ENCODE measurements around the gene PDE2A.

Gene PDE2A

DNA sequence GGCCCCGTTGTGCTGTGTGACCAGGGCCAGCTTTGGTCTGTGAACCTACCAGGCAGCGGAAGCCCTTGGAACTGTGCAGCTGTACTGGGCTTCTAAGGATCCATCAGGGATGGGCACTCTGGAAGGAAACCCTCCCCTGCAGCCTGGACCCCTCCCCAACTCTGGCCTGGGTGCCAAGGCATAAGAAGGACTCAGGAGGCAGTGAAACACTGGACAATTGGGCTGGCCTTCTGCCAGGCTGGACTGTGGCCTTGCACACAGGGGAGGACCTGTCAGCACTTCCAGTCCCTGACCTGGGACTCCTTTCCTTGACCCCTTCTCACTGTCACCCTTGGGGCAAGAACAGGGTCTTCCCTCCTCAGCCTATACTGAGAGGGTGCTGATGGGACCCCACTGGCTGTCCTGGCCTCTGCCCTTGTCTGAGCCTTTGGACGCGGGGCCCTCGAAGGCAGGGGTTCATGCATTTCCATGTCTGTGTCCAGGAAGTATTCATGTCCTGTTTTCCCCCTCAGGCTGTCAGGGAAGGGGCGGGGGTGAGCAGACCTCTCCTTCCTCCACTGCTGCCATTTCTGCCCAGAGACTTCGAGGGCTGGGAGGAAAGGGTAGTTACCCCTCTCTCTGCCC is 39.6 kb downstream of the PDE2A start:
- Histone ChIP-seq H4K20me1 (ENCODE audit: insufficient read depth, low read length) (no peaks in the 10 kb centered on the region), H3K9me3 (ENCODE audit: insufficient read depth, low read length) (no peaks in the 10 kb centered on the region), H2AFZ (ENCODE audit: low read depth, low read length) (no peak overlapping the region), H3K4me1 (ENCODE audit: low read length) (peaks cover 5% of the 10 kb centered on the region), H3K27ac (ENCODE audit: low read length) (no peak overlapping the region), H3K9ac (ENCODE audit: low read length) (no peak overlapping the region), H3K36me3 (replicated peaks; ENCODE audit: low read depth, low read length) (no peaks in the 10 kb centered on the region), H3K4me2 (ENCODE audit: low read length) (no peak overlapping the region), H3K27me3 (ENCODE audit: low read depth, low read length) (peaks cover 26% of the 10 kb centered on the region), H3K79me2 (ENCODE audit: low read length) (no peaks in the 10 kb centered on the region), H3K4me3 (ENCODE audit: low read length) (no peak overlapping the region)
- TF ChIP-seq, protein P1, sequence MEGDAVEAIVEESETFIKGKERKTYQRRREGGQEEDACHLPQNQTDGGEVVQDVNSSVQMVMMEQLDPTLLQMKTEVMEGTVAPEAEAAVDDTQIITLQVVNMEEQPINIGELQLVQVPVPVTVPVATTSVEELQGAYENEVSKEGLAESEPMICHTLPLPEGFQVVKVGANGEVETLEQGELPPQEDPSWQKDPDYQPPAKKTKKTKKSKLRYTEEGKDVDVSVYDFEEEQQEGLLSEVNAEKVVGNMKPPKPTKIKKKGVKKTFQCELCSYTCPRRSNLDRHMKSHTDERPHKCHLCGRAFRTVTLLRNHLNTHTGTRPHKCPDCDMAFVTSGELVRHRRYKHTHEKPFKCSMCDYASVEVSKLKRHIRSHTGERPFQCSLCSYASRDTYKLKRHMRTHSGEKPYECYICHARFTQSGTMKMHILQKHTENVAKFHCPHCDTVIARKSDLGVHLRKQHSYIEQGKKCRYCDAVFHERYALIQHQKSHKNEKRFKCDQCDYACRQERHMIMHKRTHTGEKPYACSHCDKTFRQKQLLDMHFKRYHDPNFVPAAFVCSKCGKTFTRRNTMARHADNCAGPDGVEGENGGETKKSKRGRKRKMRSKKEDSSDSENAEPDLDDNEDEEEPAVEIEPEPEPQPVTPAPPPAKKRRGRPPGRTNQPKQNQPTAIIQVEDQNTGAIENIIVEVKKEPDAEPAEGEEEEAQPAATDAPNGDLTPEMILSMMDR (IDR thresholded peaks at IDR 0.05; ENCODE audit: low read depth, low read length), result no peak
- no peak for TF ChIP-seq EZH2phosphoT487 (IDR thresholded peaks at IDR 0.05; ENCODE audit: low read depth)

DNA sequence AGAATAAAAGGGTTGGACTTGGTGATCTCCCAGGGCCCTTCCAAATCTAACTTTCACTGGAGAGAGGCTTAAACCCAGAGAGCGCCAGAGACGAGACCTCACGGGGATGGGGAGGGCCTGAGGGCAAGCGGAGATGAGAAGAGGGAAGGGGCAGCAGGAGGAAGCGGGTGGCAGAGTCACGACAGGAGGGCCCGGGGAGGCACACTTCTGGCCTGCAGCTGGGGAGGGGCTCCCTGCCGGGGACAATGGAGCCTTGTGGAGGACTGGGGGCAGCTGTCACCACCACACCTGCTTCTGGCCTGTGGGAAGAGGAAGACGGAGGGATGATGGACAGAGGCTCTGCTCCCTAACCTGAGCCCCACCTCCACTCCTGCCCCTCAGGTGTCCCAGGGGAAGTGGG is 40.2 kb downstream of the PDE2A start:
- Histone ChIP-seq H3K36me3 (replicated peaks; ENCODE audit: low read depth, low read length) (no peaks in the 10 kb centered on the region), H3K4me1 (ENCODE audit: low read length) (peaks cover 9% of the 10 kb centered on the region), H3K4me2 (ENCODE audit: low read length) (no peak overlapping the region), H3K4me3 (ENCODE audit: low read length) (no peak overlapping the region), H3K79me2 (ENCODE audit: low read length) (no peaks in the 10 kb centered on the region), H3K9me3 (ENCODE audit: insufficient read depth, low read length) (no peaks in the 10 kb centered on the region), H2AFZ (ENCODE audit: low read depth, low read length) (no peak overlapping the region), H3K9ac (ENCODE audit: low read length) (no peak overlapping the region), H4K20me1 (ENCODE audit: insufficient read depth, low read length) (no peaks in the 10 kb centered on the region), H3K27ac (ENCODE audit: low read length) (no peak overlapping the region), H3K27me3 (ENCODE audit: low read depth, low read length) (peaks cover 24% of the 10 kb centered on the region)
- TF ChIP-seq, protein P1 (IDR thresholded peaks at IDR 0.05; ENCODE audit: low read depth, low read length), result no peak
- TF ChIP-seq EZH2phosphoT487 (IDR thresholded peaks at IDR 0.05; ENCODE audit: low read depth), result no peak

DNA sequence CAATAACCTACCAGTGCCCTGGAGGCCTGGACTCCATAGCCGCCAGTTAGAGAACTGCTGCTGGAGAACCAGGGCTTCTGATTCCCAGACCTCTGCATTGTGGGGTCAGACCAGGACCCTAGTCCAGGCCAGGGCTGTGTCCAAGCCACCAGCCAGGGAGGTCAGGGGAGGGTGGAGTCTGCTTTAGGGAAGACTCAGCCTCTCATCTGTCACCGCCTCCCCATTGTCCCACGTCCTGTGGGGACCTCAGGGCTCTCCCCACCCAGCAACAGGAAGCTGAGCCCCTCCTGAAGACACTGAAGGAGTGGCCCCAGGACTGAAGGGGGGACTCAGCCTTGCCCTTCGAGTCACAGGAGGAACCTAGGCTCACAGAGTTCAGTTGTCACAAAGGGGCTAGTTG is 41.2 kb downstream of the PDE2A start:
- Histone ChIP-seq H3K79me2 (ENCODE audit: low read length) (no peaks in the 10 kb centered on the region), H3K9me3 (ENCODE audit: insufficient read depth, low read length) (no peaks in the 10 kb centered on the region), H2AFZ (ENCODE audit: low read depth, low read length) (no peak overlapping the region), H3K4me2 (ENCODE audit: low read length) (no peak overlapping the region), H3K4me1 (ENCODE audit: low read length) (peaks cover 9% of the 10 kb centered on the region), H3K4me3 (ENCODE audit: low read length) (no peak overlapping the region), H3K27me3 (ENCODE audit: low read depth, low read length) (peaks cover 24% of the 10 kb centered on the region), H3K36me3 (replicated peaks; ENCODE audit: low read depth, low read length) (no peaks in the 10 kb centered on the region), H3K27ac (ENCODE audit: low read length) (no peak overlapping the region), H4K20me1 (ENCODE audit: insufficient read depth, low read length) (no peaks in the 10 kb centered on the region), H3K9ac (ENCODE audit: low read length) (no peak overlapping the region)
- no peak for TF ChIP-seq EZH2phosphoT487 (IDR thresholded peaks at IDR 0.05; ENCODE audit: low read depth)
- TF ChIP-seq, protein P1 (IDR thresholded peaks at IDR 0.05; ENCODE audit: low read depth, low read length), result no peak

DNA sequence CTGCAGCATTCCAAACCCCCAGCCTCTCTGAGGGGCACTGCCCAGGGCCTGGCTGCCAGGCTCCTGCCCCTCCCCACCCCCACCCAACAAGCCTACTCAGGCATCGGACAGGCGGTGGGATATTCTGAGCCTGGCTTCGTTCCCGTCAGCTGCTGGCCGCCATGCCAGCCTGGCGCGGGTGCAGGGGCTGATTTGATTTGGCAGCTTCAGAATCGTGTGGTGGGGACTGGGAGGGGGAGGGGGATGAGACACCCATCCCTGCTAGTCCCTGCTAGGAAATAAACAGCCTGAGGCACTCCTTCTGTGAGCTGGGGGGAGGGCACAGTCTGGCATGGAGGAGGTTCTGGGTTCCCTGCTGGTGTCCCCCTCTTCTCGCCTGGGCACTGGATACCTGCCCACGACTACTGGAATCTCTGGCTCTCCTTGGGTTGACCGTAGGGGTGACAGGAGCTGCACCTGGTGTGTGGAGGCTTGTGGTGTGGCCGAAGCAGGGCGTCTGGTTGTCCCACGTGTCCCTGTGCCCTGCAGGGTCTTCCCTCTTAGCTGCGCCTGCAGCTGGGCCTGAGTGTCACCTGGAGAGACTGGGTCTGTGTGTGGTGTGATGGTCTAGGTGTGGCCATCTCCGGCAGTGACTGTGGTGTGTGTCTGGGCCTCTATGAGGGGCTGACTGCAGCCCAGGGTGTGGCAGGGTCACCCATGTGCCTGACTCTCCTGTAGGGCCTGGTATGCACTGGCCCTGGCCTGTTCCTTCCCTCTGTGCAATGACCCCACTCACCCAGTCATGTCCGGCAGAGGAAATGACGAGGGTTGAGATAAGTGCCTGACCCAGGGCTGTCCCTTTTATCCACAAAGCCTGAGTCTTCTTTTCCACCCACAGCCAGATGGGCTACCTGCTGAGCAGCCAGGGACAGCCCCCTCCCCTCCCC is 42.2 kb downstream of the PDE2A start:
- H3K4me1 ChIP-seq (ENCODE audit: low read length), result peaks cover 5% of the 10 kb centered on the region
- no peaks in the 10 kb centered on the region for H3K9me3 ChIP-seq (ENCODE audit: insufficient read depth, low read length)
- H4K20me1 ChIP-seq (ENCODE audit: insufficient read depth, low read length), result no peaks in the 10 kb centered on the region
- H3K27ac ChIP-seq (ENCODE audit: low read length), result no peak overlapping the region
- H3K36me3 ChIP-seq (replicated peaks; ENCODE audit: low read depth, low read length), result no peaks in the 10 kb centered on the region
- H3K4me2 ChIP-seq (ENCODE audit: low read length), result no peak overlapping the region
- no peaks in the 10 kb centered on the region for H3K79me2 ChIP-seq (ENCODE audit: low read length)
- no peak overlapping the region for H3K4me3 ChIP-seq (ENCODE audit: low read length)
- no peak overlapping the region for H2AFZ ChIP-seq (ENCODE audit: low read depth, low read length)
- TF ChIP-seq, protein P1 (IDR thresholded peaks at IDR 0.05; ENCODE audit: low read depth, low read length), result no peak
- no peak for TF ChIP-seq EZH2phosphoT487 (IDR thresholded peaks at IDR 0.05; ENCODE audit: low read depth)
- no peak overlapping the region for H3K9ac ChIP-seq (ENCODE audit: low read length)
- peaks cover 24% of the 10 kb centered on the region for H3K27me3 ChIP-seq (ENCODE audit: low read depth, low read length)
